Neuronal stem cell (in vitro differentiated cells): Measurements from ENCODE around the gene TXNDC8.

Experiments used
- DNase-seq: peaks from one replicate; pipeline ENCODE4 v3.0.0-alpha.2; 2013; ENCODE audit warnings: low spot score
- H2AFZ ChIP-seq: one replicate; pipeline ENCODE4 v1.6.1; 2013; ENCODE audit warnings: mild to moderate bottlenecking, low read length, inconsistent platforms
- H2AK5ac ChIP-seq: 2 replicates; pipeline ENCODE4 v1.6.1; 2013; ENCODE audit warnings: low read depth, mild to moderate bottlenecking, inconsistent platforms, low read length, moderate library complexity, mixed read lengths
- H2BK120ac ChIP-seq: 2 replicates; pipeline ENCODE4 v1.6.1; 2013; ENCODE audit warnings: low read depth, mild to moderate bottlenecking, inconsistent platforms, low read length, moderate library complexity, mixed read lengths
- H2BK12ac ChIP-seq: one replicate; pipeline ENCODE4 v1.6.1; 2013; ENCODE audit warnings: low read length, inconsistent platforms
- H2BK15ac ChIP-seq: 2 replicates; pipeline ENCODE4 v1.6.1; 2013; ENCODE audit warnings: mild to moderate bottlenecking, low read length, inconsistent platforms, mixed read lengths
- H2BK5ac ChIP-seq: one replicate; pipeline ENCODE4 v1.6.1; 2013; ENCODE audit warnings: inconsistent platforms, mild to moderate bottlenecking, low read length, moderate library complexity
- H3K14ac ChIP-seq: one replicate; pipeline ENCODE4 v1.6.1; 2013; ENCODE audit warnings: low read length, inconsistent platforms
- H3K18ac ChIP-seq: 2 replicates; pipeline ENCODE4 v1.6.1; 2013; ENCODE audit warnings: low read length, inconsistent platforms
- H3K23ac ChIP-seq: 2 replicates; pipeline ENCODE4 v1.6.1; 2013; ENCODE audit warnings: low read depth, mild to moderate bottlenecking, mixed read lengths, low read length, inconsistent platforms; ENCODE audit not compliant: poor library complexity
- H3K27ac ChIP-seq: replicated peaks from 3 replicates; pipeline ENCODE4 v1.5.1; 2013; ENCODE audit warnings: low read length, inconsistent platforms
- H3K27me3 ChIP-seq, 3 experiments: 2 replicates each; pipeline ENCODE4 v1.6.1; 2013; ENCODE audit warnings: low read length in 3 of 3, mild to moderate bottlenecking in 2 of 3, inconsistent platforms in 1 of 3, low read depth in 1 of 3, mixed read lengths in 1 of 3, moderate library complexity in 1 of 3; ENCODE audit not compliant: control insufficient read depth in 3 of 3, insufficient read depth in 3 of 3
- H3K36me3 ChIP-seq, 2 donors: replicated peaks in 1 of 2; 2 replicates each; pipeline ENCODE4 v1.6.1; 2013; ENCODE audit warnings: low read length in 2 of 2; ENCODE audit not compliant: control insufficient read depth in 2 of 2, insufficient read depth in 2 of 2
- H3K4ac ChIP-seq: 2 replicates; pipeline ENCODE4 v1.6.1; 2013; ENCODE audit warnings: inconsistent platforms, mild to moderate bottlenecking, low read length, moderate library complexity
- H3K4me1 ChIP-seq, 2 donors: 1 replicate in 1 of 2; 2 replicates in 1 of 2; pipeline ENCODE4 v1.6.1; 2013; ENCODE audit warnings: low read length in 2 of 2, low read depth in 1 of 2; ENCODE audit not compliant: control insufficient read depth in 2 of 2, insufficient read depth in 1 of 2
- H3K4me2 ChIP-seq: one replicate; pipeline ENCODE4 v1.6.1; 2013; ENCODE audit warnings: mild to moderate bottlenecking, low read length, inconsistent platforms; ENCODE audit not compliant: insufficient read depth, poor library complexity, severe bottlenecking
- H3K4me3 ChIP-seq, 2 donors: 2 replicates each; pipeline ENCODE4 v1.5.1; 2013; ENCODE audit warnings: low read length in 2 of 2, mild to moderate bottlenecking in 2 of 2, inconsistent platforms in 1 of 2, moderate library complexity in 1 of 2
- H3K79me1 ChIP-seq: one replicate; pipeline ENCODE4 v1.6.1; 2013; ENCODE audit warnings: low read depth, mild to moderate bottlenecking, inconsistent platforms, low read length, moderate library complexity
- H3K9ac ChIP-seq: one replicate; pipeline ENCODE4 v1.6.1; 2013; ENCODE audit warnings: mild to moderate bottlenecking, low read depth, low read length, inconsistent platforms; ENCODE audit not compliant: poor library complexity
- H3K9me3 ChIP-seq, 2 donors: replicated peaks in 1 of 2; 2 replicates each; pipeline versions ENCODE3 to v1.6.1; 2013; ENCODE audit warnings: low read length in 2 of 2, mild to moderate bottlenecking in 2 of 2, inconsistent platforms in 1 of 2, low read depth in 1 of 2, mixed read lengths in 1 of 2, moderate library complexity in 1 of 2; ENCODE audit not compliant: control insufficient read depth in 2 of 2, insufficient read depth in 1 of 2
- H4K8ac ChIP-seq: one replicate; pipeline ENCODE4 v1.6.1; 2013; ENCODE audit warnings: low read depth, mild to moderate bottlenecking, inconsistent platforms, low read length, moderate library complexity
- H4K91ac ChIP-seq: one replicate; pipeline ENCODE4 v1.6.1; 2013; ENCODE audit warnings: low read length, low read depth, mild to moderate bottlenecking, inconsistent platforms; ENCODE audit not compliant: poor library complexity
- WGBS, 2 donors: extraction: QIAGEN DNeasy Blood & Tissue Kit; methylation state at CpG; one replicate each; pipeline ENCODE4 v1.1.7; 2013; ENCODE audit warnings: missing lambda C conversion rate in 2 of 2, mixed read lengths in 1 of 2; ENCODE audit not compliant: insufficient read length in 2 of 2, insufficient replicate concordance in 1 of 2; ENCODE audit errors: extremely low coverage in 2 of 2; 5-methylcytosine and 5-hydroxymethylcytosine counted together

Gene TXNDC8

GRCh38 chr9:110336363-110336762 is 1.3 kb downstream of the TXNDC8 start:
- H3K4me1 ChIP-seq: no peaks in the 10 kb centered on the region
- H3K79me1 ChIP-seq: no peaks in the 10 kb centered on the region
- H2AFZ ChIP-seq: no peak overlapping the region
- H3K27me3 ChIP-seq: no peaks in the 10 kb centered on the region
- H4K91ac ChIP-seq: no peak overlapping the region
- H3K4me2 ChIP-seq: no peak overlapping the region
- H2BK5ac ChIP-seq: no peak overlapping the region
- no peak for DNase-seq
- no peaks in the 10 kb centered on the region for H3K36me3 ChIP-seq
- H2AK5ac ChIP-seq: no peak overlapping the region
- no peaks in the 10 kb centered on the region for H3K9me3 ChIP-seq
- H3K4me3 ChIP-seq: no peak overlapping the region
- no peak overlapping the region for H4K8ac ChIP-seq
- H3K27ac ChIP-seq: no peak overlapping the region
- H3K23ac ChIP-seq: no peak overlapping the region
- H2BK120ac ChIP-seq: no peak overlapping the region
- H3K4ac ChIP-seq: no peak overlapping the region
- H3K9ac ChIP-seq: no peak overlapping the region
- no peak overlapping the region for H2BK12ac ChIP-seq
- no peak overlapping the region for H2BK15ac ChIP-seq
- WGBS, 2 donors: no CpG with 5 or more reads among the region's 1 CpG
- no peak overlapping the region for H3K14ac ChIP-seq
- no peak overlapping the region for H3K18ac ChIP-seq

DNA sequence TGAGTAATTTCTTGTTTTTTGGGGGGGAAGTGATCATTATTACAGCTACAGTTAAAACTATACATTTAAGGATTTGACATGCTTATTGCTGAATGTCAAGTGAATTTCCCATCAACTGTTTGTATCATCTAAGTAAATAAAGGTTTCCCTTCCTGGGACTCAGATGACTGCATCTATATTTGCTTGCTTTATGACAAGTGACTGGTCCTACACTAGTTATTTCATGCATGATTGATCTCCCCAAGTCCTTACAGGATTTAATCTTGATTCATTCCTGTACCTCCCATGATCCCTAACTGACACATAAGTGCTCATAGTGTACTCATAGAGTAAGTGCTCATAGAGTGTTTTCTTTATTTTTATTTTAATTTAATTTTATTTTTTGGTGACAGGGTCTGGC is 2.8 kb downstream of the TXNDC8 start:
- Histone ChIP-seq H3K9ac (no peak overlapping the region), H3K4ac (no peak overlapping the region), H3K14ac (no peak overlapping the region), H4K8ac (no peak overlapping the region), H2BK5ac (no peak overlapping the region), H4K91ac (no peak overlapping the region), H3K4me1 (no peaks in the 10 kb centered on the region), H3K36me3 (no peaks in the 10 kb centered on the region), H2BK15ac (no peak overlapping the region), H3K18ac (no peak overlapping the region), H2BK12ac (no peak overlapping the region), H2AK5ac (no peak overlapping the region), H3K4me3 (no peak overlapping the region), H3K23ac (no peak overlapping the region), H3K9me3 (no peaks in the 10 kb centered on the region), H3K27me3 (no peaks in the 10 kb centered on the region), H3K4me2 (no peak overlapping the region), H2BK120ac (no peak overlapping the region), H3K27ac (no peak overlapping the region), H3K79me1 (no peaks in the 10 kb centered on the region), H2AFZ (no peak overlapping the region)
- DNase-seq: no peak

DNA sequence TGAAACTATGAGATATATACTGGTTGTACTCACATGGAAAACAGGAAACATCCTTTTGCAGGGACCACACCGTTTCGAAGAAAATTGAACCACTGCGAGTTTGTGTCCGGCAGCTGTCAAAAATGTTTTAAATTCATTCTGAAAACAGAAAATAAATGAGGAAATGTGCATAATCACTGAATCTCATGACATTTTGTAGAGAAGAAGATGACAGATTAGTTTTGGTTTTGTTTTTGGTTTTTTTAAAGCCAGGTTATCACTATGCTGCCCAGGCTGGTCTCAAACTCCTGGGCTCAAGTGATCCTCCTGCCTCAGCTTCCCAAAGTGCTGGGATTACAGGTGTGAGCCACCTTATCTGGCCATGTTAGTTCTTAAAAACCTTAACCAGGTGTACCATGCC is 3.5 kb downstream of the TXNDC8 start:
- no peak overlapping the region for H3K9ac ChIP-seq

GRCh38 chr9:110332766-110333165 is 4.9 kb downstream of the TXNDC8 start:
- Histone ChIP-seq H2BK15ac (no peak overlapping the region), H3K4me3 (no peak overlapping the region), H3K27ac (no peak overlapping the region), H3K14ac (no peak overlapping the region), H3K23ac (no peak overlapping the region), H3K27me3 (no peaks in the 10 kb centered on the region), H3K79me1 (no peaks in the 10 kb centered on the region), H3K4ac (no peak overlapping the region), H3K36me3 (no peaks in the 10 kb centered on the region), H4K91ac (no peak overlapping the region), H4K8ac (no peak overlapping the region), H3K9ac (no peak overlapping the region), H3K4me1 (no peaks in the 10 kb centered on the region), H2BK5ac (no peak overlapping the region), H3K4me2 (no peak overlapping the region), H2AFZ (no peak overlapping the region), H2BK120ac (no peak overlapping the region), H2BK12ac (no peak overlapping the region), H2AK5ac (no peak overlapping the region), H3K18ac (no peak overlapping the region), H3K9me3 (no peaks in the 10 kb centered on the region)
- no peak for DNase-seq
- WGBS, 2 donors: no CpG with 5 or more reads among the region's 3 CpGs

More for the DNA sequence above, 3.5 kb downstream of the TXNDC8 start:
- Histone ChIP-seq H2AFZ (no peak overlapping the region), H2BK5ac (no peak overlapping the region), H3K23ac (no peak overlapping the region), H2AK5ac (no peak overlapping the region), H3K36me3 (no peaks in the 10 kb centered on the region), H3K4ac (no peak overlapping the region), H4K8ac (no peak overlapping the region), H2BK120ac (no peak overlapping the region), H3K27me3 (no peaks in the 10 kb centered on the region), H3K14ac (no peak overlapping the region), H4K91ac (no peak overlapping the region), H3K4me3 (no peak overlapping the region), H2BK15ac (no peak overlapping the region), H2BK12ac (no peak overlapping the region), H3K27ac (no peak overlapping the region), H3K18ac (no peak overlapping the region), H3K4me1 (no peaks in the 10 kb centered on the region), H3K79me1 (no peaks in the 10 kb centered on the region), H3K4me2 (no peak overlapping the region), H3K9me3 (no peaks in the 10 kb centered on the region)
- no peak for DNase-seq
- no CpG with 5 or more reads among the region's 4 CpGs for WGBS, 2 donors
